Measurements from ENCODE around the gene ATL1. TPM values are rescaled to one million over a fixed set of nuclear protein-coding genes. Genes with fewer than 3 reads are reported as not detected.

Gene ATL1
- total and polyA plus RNA-seq, 2 of the 13 experiments (the other 11 are each of a cell fraction or from before 2014, with no cell fraction given) = 0.60 to 0.65 TPM

GRCh38 chr14:50523271-50524041 is 36.5 kb upstream of the ATL1 start:
- TF ChIP-seq CCAR2 (optimal IDR thresholded peaks at IDR 0.05; ENCODE audit: low read depth, low read length) (no peak), USF2 (IDR thresholded peaks at IDR 0.05; ENCODE audit: low read depth, low read length) (no peak), USF2 (CRISPR knock-in tag; IDR thresholded peaks at IDR 0.05; ENCODE audit: borderline replicate concordance) (no peak), TP53 (CRISPR knock-in tag; conservative IDR thresholded peaks at IDR 0.05) (no peak), ZNF547 (CRISPR knock-in tag; IDR thresholded peaks at IDR 0.05) (no peak), NBN (conservative IDR thresholded peaks at IDR 0.05) (no peak), ZNF563 (CRISPR knock-in tag; IDR thresholded peaks at IDR 0.05) (no peak), ZNF747 (CRISPR knock-in tag; IDR thresholded peaks at IDR 0.05; ENCODE audit: borderline replicate concordance) (no peak), ZSCAN9 (CRISPR knock-in tag; IDR thresholded peaks at IDR 0.05; ENCODE audit: borderline replicate concordance) (no peak), SALL2 (CRISPR knock-in tag; IDR thresholded peaks at IDR 0.05) (no peak), MZF1 (CRISPR knock-in tag; IDR thresholded peaks at IDR 0.05; ENCODE audit: borderline replicate concordance) (no peak), DNMT3B (CRISPR knock-in tag; conservative IDR thresholded peaks at IDR 0.05) (no peak), CENPX (CRISPR knock-in tag; IDR thresholded peaks at IDR 0.05) (no peak), SNAPC2 (CRISPR knock-in tag; IDR thresholded peaks at IDR 0.05) (no peak), ZBTB25 (CRISPR knock-in tag; IDR thresholded peaks at IDR 0.05) (no peak), ZBTB7B (CRISPR knock-in tag; IDR thresholded peaks at IDR 0.05) (no peak), ZNF781 (CRISPR knock-in tag; IDR thresholded peaks at IDR 0.05; ENCODE audit: borderline replicate concordance, not compliant biosample characterization) (no peak), KLF16 (CRISPR knock-in tag; IDR thresholded peaks at IDR 0.05) (no peak), ZBTB38 (CRISPR knock-in tag; IDR thresholded peaks at IDR 0.05) (no peak), ZNF34 (CRISPR knock-in tag; IDR thresholded peaks at IDR 0.05; ENCODE audit: borderline replicate concordance) (no peak)
- TF ChIP-seq, protein P1, sequence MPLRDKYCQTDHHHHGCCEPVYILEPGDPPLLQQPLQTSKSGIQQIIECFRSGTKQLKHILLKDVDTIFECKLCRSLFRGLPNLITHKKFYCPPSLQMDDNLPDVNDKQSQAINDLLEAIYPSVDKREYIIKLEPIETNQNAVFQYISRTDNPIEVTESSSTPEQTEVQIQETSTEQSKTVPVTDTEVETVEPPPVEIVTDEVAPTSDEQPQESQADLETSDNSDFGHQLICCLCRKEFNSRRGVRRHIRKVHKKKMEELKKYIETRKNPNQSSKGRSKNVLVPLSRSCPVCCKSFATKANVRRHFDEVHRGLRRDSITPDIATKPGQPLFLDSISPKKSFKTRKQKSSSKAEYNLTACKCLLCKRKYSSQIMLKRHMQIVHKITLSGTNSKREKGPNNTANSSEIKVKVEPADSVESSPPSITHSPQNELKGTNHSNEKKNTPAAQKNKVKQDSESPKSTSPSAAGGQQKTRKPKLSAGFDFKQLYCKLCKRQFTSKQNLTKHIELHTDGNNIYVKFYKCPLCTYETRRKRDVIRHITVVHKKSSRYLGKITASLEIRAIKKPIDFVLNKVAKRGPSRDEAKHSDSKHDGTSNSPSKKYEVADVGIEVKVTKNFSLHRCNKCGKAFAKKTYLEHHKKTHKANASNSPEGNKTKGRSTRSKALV (CRISPR knock-in tag; IDR thresholded peaks at IDR 0.05) = no peak
- Histone ChIP-seq H3K9ac (ENCODE audit: insufficient read depth, low read depth, low read length) (no peak overlapping the region), H3K27me3 (ENCODE audit: control insufficient read depth in 1 of 2, insufficient read depth in 2 of 2, low read length in 2 of 2) (no peaks in the 10 kb centered on the region), H2AFZ (ENCODE audit: low read length) (no peak overlapping the region), H3K27ac (ENCODE audit: extremely low read length, insufficient read depth, low read length) (no peak overlapping the region), H3K4me3 (replicated peaks in 1 of 3; ENCODE audit: insufficient read depth in 1 of 3, low read depth in 2 of 3, low read length in 3 of 3) (no peak overlapping the region), H3K4me1 (ENCODE audit: insufficient read depth, low read length) (peaks cover 41% of the 10 kb centered on the region), H3K36me3 (replicated peaks in 1 of 2; ENCODE audit: control insufficient read depth in 1 of 2, insufficient read depth in 2 of 2, low read length in 2 of 2) (peaks cover 0 to under 1% of the 10 kb centered on the region in 2 experiments; a peak in 2 of 5 replicates), H3K4me2 (ENCODE audit: low read depth, low read length) (no peak overlapping the region), H3K79me2 (ENCODE audit: insufficient read depth, low read length) (peaks cover 90% of the 10 kb centered on the region), H3K9me3 (ENCODE audit: low read length) (no peaks in the 10 kb centered on the region), H4K20me1 (ENCODE audit: insufficient read depth, low read length) (peaks cover 10% of the 10 kb centered on the region; the same call in 1 of the 2 replicates)
- no peak for ATAC-seq
- no peak for DNase-seq (ENCODE audit: low spot score)
- CTCF ChIA-PET (ENCODE audit: low intra/inter-chr PET ratio, low total read pairs) = no interaction called here
- WGBS (ENCODE audit: low lambda C conversion rate) = 97% methylated on average over 5 of the region's 5 CpGs
- no peak for FAIRE-seq
- intact Hi-C loops (cut with micrococcal nuclease; ENCODE audit: unreplicated experiment) (no loop called here), in situ Hi-C loops (cut with HindIII; ENCODE audit: extremely low pct_ligation_motif_present, low pct_unique_long_range_greater_than_20kb) (no loop called here)
- BruUV-seq (replicated peaks) = no TSS peak
- POLR2A ChIA-PET = no interaction called here

All from HepG2 (cell line).